GM21717 (cell line): ENCODE measurements around the gene MRPS27.

Experiments used
- ATAC-seq: cut with Tn5 transposase; IDR thresholded peaks from one replicate; pipeline ENCODE4 v1.9.1; 2021; ENCODE audit warnings: mild to moderate bottlenecking, moderate library complexity; ENCODE audit not compliant: unreplicated experiment

MRPS27 gene

GRCh38 chr5:72266862-72267261, 53.2 kb downstream of the MRPS27 start:
- ATAC-seq, result no peak

GRCh38 chr5:72265032-72265877, 54.8 kb downstream of the MRPS27 start:
- ATAC-seq, result no peak

GRCh38 chr5:72256536-72256935, 63.5 kb downstream of the MRPS27 start:
- no peak for ATAC-seq

GRCh38 chr5:72255670-72256069, 64.4 kb downstream of the MRPS27 start:
- ATAC-seq, result no peak

GRCh38 chr5:72255237-72255636, 64.8 kb downstream of the MRPS27 start:
- ATAC-seq, result no peak

- no peak for ATAC-seq
These were observed 67.4 kb downstream of the MRPS27 start for GRCh38 chr5:72252574-72253155.

- ATAC-seq, result no peak
These were observed 68.0 kb downstream of the MRPS27 start for GRCh38 chr5:72252008-72252407.

GRCh38 chr5:72251386-72251785, 68.7 kb downstream of the MRPS27 start:
- ATAC-seq, result no peak

- no peak for ATAC-seq
These were observed 71.5 kb downstream of the MRPS27 start for GRCh38 chr5:72248410-72248981.

GRCh38 chr5:72246954-72247442, 73.0 kb downstream of the MRPS27 start:
- no peak for ATAC-seq

GRCh38 chr5:72245951-72246532, 74.0 kb downstream of the MRPS27 start:
- ATAC-seq, result no peak

- no peak for ATAC-seq
These were observed 74.5 kb downstream of the MRPS27 start for GRCh38 chr5:72245546-72245945.

- ATAC-seq, result peak; percentile 87
These were observed 75.1 kb downstream of the MRPS27 start for GRCh38 chr5:72244862-72245371.

GRCh38 chr5:72243706-72244105, 76.3 kb downstream of the MRPS27 start:
- ATAC-seq, result no peak

GRCh38 chr5:72242796-72243475, 77.1 kb downstream of the MRPS27 start:
- no peak for ATAC-seq

GRCh38 chr5:72241346-72242003, 78.6 kb downstream of the MRPS27 start:
- no peak for ATAC-seq

GRCh38 chr5:72238712-72239445, 81.2 kb downstream of the MRPS27 start:
- ATAC-seq, result no peak

GRCh38 chr5:72237879-72238278, 82.2 kb downstream of the MRPS27 start:
- no peak for ATAC-seq

- ATAC-seq, result no peak
These were observed 82.6 kb downstream of the MRPS27 start for GRCh38 chr5:72237415-72237814.

GRCh38 chr5:72235725-72236124, 84.3 kb downstream of the MRPS27 start:
- ATAC-seq, result no peak
